ACHN (cell line): ENCODE results near the gene INHBA.

ENCODE experiments used
- DNase-seq: peaks from one replicate; pipeline ENCODE4 v3.0.0-alpha.2; 2015
- in situ Hi-C: cut with HindIII; loops from 2 replicates; pipeline ENCODE4 v1.10.0; 2017; ENCODE audit warnings: low sequenced_read_pairs, low pct_ligation_motif_present, low pct_unique_long_range_greater_than_20kb

INHBA gene

DNA sequence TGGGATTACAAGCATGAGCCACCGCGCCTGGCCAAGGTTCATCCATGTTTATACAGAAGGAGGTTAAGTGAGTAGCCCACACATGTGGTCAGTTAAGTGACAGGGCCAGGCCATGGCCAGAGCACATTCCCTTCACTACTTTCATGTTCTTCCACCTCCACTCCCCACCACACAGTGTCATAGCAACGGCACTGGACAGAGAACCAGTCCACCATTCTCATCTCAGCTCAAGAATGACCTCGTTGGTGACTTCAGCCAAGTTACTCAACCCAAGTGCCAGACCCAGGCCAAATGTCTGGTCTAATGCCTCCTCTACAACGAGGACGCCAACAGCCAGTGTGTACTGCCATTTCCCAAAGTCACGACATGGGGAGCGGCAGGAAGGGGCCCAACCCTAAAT lies 62.4 kb downstream of the INHBA start:
- in situ Hi-C loops = no loop called here

DNA sequence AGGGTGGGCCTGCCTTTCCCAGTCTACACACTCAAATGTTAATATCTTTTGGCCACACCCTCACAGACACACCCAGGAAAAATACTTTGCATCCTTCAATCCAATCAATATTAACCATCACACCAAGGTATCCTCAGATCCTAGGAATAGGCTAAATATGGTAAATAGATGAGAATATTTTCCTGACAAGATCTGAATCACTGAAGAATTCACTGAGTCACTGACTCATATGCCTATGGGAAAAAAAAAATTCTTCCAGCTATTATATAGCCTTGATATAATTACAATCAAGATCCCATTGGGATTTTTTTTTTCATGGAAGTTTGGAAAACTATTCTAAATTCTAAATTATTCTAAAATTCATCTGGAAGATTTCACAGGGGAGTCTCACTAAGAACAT lies 65.8 kb downstream of the INHBA start:
- in situ Hi-C loops = no loop called here
- no peak for DNase-seq

More for the DNA sequence above, 62.4 kb downstream of the INHBA start:
- DNase-seq = no peak
